Measurements from ENCODE around the gene NHSL1.

The NHSL1 gene

GRCh38 chr6:138493413-138493812 is 5.9 kb downstream of the NHSL1 start:
- H3K9ac ChIP-seq (ENCODE audit: low read depth, low read length): no peak overlapping the region
- H3K4me3 ChIP-seq (ENCODE audit: low read depth in 1 of 2, low read length in 2 of 2): no peak overlapping the region
- H3K4me2 ChIP-seq (ENCODE audit: insufficient read depth, low read length): no peak overlapping the region
- H4K20me1 ChIP-seq (ENCODE audit: insufficient read depth, low read length): no peaks in the 10 kb centered on the region
- peaks cover 13% of the 10 kb centered on the region for H3K27me3 ChIP-seq (ENCODE audit: insufficient read depth, low read length, poor library complexity)
- H3K9me3 ChIP-seq (ENCODE audit: insufficient read depth, low read length, severe bottlenecking): no peaks in the 10 kb centered on the region
- ATAC-seq (ENCODE audit: insufficient read depth, low read depth): no peak
- no peak overlapping the region for H2AFZ ChIP-seq (ENCODE audit: low read depth, low read length)
- TF ChIP-seq, protein P1, sequence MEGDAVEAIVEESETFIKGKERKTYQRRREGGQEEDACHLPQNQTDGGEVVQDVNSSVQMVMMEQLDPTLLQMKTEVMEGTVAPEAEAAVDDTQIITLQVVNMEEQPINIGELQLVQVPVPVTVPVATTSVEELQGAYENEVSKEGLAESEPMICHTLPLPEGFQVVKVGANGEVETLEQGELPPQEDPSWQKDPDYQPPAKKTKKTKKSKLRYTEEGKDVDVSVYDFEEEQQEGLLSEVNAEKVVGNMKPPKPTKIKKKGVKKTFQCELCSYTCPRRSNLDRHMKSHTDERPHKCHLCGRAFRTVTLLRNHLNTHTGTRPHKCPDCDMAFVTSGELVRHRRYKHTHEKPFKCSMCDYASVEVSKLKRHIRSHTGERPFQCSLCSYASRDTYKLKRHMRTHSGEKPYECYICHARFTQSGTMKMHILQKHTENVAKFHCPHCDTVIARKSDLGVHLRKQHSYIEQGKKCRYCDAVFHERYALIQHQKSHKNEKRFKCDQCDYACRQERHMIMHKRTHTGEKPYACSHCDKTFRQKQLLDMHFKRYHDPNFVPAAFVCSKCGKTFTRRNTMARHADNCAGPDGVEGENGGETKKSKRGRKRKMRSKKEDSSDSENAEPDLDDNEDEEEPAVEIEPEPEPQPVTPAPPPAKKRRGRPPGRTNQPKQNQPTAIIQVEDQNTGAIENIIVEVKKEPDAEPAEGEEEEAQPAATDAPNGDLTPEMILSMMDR (IDR thresholded peaks at IDR 0.05; ENCODE audit: borderline replicate concordance, extremely low read depth, low read length, poor library complexity, severe bottlenecking): no peak
- TF ChIP-seq EZH2 (IDR thresholded peaks at IDR 0.05; ENCODE audit: borderline replicate concordance, low read depth, low read length, severe bottlenecking): no peak
- no peaks in the 10 kb centered on the region for H3K4me1 ChIP-seq (ENCODE audit: insufficient read depth, low read length)
- no peaks in the 10 kb centered on the region for H3K36me3 ChIP-seq (ENCODE audit: insufficient read depth, low read length)
- H3K27ac ChIP-seq (ENCODE audit: low read length): no peak overlapping the region
- no peaks in the 10 kb centered on the region for H3K79me2 ChIP-seq (ENCODE audit: insufficient read depth, low read length)
- no peak for DNase-seq

- H3K9ac ChIP-seq (ENCODE audit: low read depth, low read length): no peak overlapping the region
- DNase-seq (no peak), ATAC-seq (ENCODE audit: insufficient read depth, low read depth) (no peak)
- no peaks in the 10 kb centered on the region for H3K36me3 ChIP-seq (ENCODE audit: insufficient read depth, low read length)
- H2AFZ ChIP-seq (ENCODE audit: low read depth, low read length): no peak overlapping the region
- no peak overlapping the region for H3K4me3 ChIP-seq (ENCODE audit: low read depth in 1 of 2, low read length in 2 of 2)
- H4K20me1 ChIP-seq (ENCODE audit: insufficient read depth, low read length): no peaks in the 10 kb centered on the region
- no peaks in the 10 kb centered on the region for H3K4me1 ChIP-seq (ENCODE audit: insufficient read depth, low read length)
- no peaks in the 10 kb centered on the region for H3K79me2 ChIP-seq (ENCODE audit: insufficient read depth, low read length)
- H3K9me3 ChIP-seq (ENCODE audit: insufficient read depth, low read length, severe bottlenecking): no peaks in the 10 kb centered on the region
- peaks cover 11% of the 10 kb centered on the region for H3K27me3 ChIP-seq (ENCODE audit: insufficient read depth, low read length, poor library complexity)
- no peak overlapping the region for H3K27ac ChIP-seq (ENCODE audit: low read length)
- TF ChIP-seq, protein P1 (IDR thresholded peaks at IDR 0.05; ENCODE audit: borderline replicate concordance, extremely low read depth, low read length, poor library complexity, severe bottlenecking): no peak
- H3K4me2 ChIP-seq (ENCODE audit: insufficient read depth, low read length): no peak overlapping the region
Measured at GRCh38 chr6:138492871-138493270, 6.4 kb downstream of the NHSL1 start.

DNA sequence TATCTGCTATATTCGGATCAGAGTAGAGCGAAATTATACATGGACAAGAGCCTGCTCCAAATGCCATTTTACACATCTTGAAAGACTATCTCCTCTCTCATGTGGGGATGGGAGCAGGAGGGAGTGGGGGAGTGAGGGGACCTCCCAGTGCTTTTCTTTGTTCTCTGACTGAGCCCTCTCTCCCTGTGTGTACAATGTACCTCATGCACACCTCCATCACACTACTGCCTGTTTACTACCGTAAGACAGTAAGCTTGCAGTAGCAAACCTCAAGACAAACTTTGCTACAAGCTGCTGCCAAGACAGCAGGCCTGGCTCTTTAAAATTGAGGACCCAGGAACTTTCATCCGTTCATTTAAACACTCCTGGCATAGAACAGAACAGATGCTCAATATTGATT is 7.2 kb downstream of the NHSL1 start:
- TF ChIP-seq, protein P1 (IDR thresholded peaks at IDR 0.05; ENCODE audit: borderline replicate concordance, extremely low read depth, low read length, poor library complexity, severe bottlenecking): no peak
- TF ChIP-seq EZH2 (IDR thresholded peaks at IDR 0.05; ENCODE audit: borderline replicate concordance, low read depth, low read length, severe bottlenecking): no peak
- H3K9me3 ChIP-seq (ENCODE audit: insufficient read depth, low read length, severe bottlenecking): no peaks in the 10 kb centered on the region
- peaks cover 8% of the 10 kb centered on the region for H3K27me3 ChIP-seq (ENCODE audit: insufficient read depth, low read length, poor library complexity)
- DNase-seq (no peak), ATAC-seq (ENCODE audit: insufficient read depth, low read depth) (no peak)
- H3K4me2 ChIP-seq (ENCODE audit: insufficient read depth, low read length): no peak overlapping the region
- no peak overlapping the region for H2AFZ ChIP-seq (ENCODE audit: low read depth, low read length)
- H3K79me2 ChIP-seq (ENCODE audit: insufficient read depth, low read length): no peaks in the 10 kb centered on the region
- H3K27ac ChIP-seq (ENCODE audit: low read length): no peak overlapping the region
- no peaks in the 10 kb centered on the region for H3K36me3 ChIP-seq (ENCODE audit: insufficient read depth, low read length)
- H4K20me1 ChIP-seq (ENCODE audit: insufficient read depth, low read length): no peaks in the 10 kb centered on the region
- H3K4me3 ChIP-seq (ENCODE audit: low read depth in 1 of 2, low read length in 2 of 2): no peak overlapping the region
- no peaks in the 10 kb centered on the region for H3K4me1 ChIP-seq (ENCODE audit: insufficient read depth, low read length)
- no peak overlapping the region for H3K9ac ChIP-seq (ENCODE audit: low read depth, low read length)

DNA sequence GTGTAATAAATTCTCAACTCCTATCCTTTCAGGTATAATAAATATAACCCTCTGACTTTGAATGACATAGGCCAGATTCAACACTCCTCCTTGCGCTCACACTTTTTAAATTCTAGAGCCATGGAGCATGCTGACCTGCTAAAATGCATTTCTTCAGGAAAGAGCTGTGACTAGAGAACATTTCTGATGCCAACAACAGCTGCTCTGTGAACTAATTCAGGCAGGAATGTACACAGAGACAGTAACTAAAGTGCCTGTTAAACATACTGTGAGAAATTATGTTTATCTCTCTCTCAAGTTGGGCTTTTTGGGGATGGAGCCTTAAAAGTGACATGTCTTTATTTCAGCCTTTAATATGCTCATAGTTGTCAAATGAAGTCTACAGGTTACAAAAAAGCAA is 8.3 kb downstream of the NHSL1 start:
- no peak overlapping the region for H3K4me2 ChIP-seq (ENCODE audit: insufficient read depth, low read length)
- no peak overlapping the region for H3K27ac ChIP-seq (ENCODE audit: low read length)
- H3K9me3 ChIP-seq (ENCODE audit: insufficient read depth, low read length, severe bottlenecking): no peaks in the 10 kb centered on the region
- no peaks in the 10 kb centered on the region for H3K36me3 ChIP-seq (ENCODE audit: insufficient read depth, low read length)
- H3K4me1 ChIP-seq (ENCODE audit: insufficient read depth, low read length): no peaks in the 10 kb centered on the region
- no peak for DNase-seq
- no peak overlapping the region for H3K4me3 ChIP-seq (ENCODE audit: low read depth in 1 of 2, low read length in 2 of 2)
- H3K9ac ChIP-seq (ENCODE audit: low read depth, low read length): no peak overlapping the region
- no peak overlapping the region for H2AFZ ChIP-seq (ENCODE audit: low read depth, low read length)
- H4K20me1 ChIP-seq (ENCODE audit: insufficient read depth, low read length): no peaks in the 10 kb centered on the region
- no peaks in the 10 kb centered on the region for H3K79me2 ChIP-seq (ENCODE audit: insufficient read depth, low read length)
- H3K27me3 ChIP-seq (ENCODE audit: insufficient read depth, low read length, poor library complexity): peaks cover 6% of the 10 kb centered on the region
- TF ChIP-seq EZH2 (IDR thresholded peaks at IDR 0.05; ENCODE audit: borderline replicate concordance, low read depth, low read length, severe bottlenecking): no peak
- TF ChIP-seq, protein P1 (IDR thresholded peaks at IDR 0.05; ENCODE audit: borderline replicate concordance, extremely low read depth, low read length, poor library complexity, severe bottlenecking): no peak
- no peak for ATAC-seq (ENCODE audit: insufficient read depth, low read depth)
